GM18868 (cell line): ENCODE measurements around the gene KCNN4.
A peak's percentile ranks its signal among the peaks of the same experiment; 100 is the strongest.
"Not testable (repeated sequence)": the region's sequence is repeated elsewhere in the genome, so short reads cannot be mapped to it uniquely, and the experiment has no call there.

Experiments
- ATAC-seq: cut with Tn5 transposase; IDR thresholded peaks from one replicate; pipeline ENCODE4 v1.9.1; 2021; ENCODE audit warnings: mild to moderate bottlenecking, moderate library complexity; ENCODE audit not compliant: unreplicated experiment

Gene KCNN4

DNA sequence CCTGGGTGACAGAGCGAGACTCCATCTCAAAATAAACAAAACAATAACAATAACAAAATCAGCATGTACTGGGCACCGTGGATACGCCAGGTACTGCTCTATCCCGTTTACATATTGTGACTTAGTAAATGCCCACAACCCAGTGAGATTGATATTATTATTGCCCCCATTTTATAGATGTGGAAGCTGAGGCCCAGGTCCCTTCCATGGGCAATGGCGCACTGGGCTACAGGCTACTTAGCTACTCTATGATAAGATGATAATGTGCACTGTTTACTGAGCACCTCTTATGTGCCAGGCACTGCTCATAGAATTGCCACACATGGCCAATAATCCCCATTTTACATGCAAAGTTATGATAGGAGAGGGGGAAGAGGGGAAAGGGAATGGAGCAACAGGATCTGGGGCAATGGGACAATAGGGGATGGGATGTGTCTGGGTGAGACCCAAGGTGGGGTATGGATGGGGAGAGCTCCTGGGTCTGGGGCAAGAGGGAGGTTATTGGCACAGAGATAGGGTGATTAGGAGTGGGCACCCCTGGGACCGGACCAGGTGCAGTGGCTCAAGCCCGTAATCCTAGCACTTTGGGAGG, 5.4 kb downstream of the KCNN4 start:
- ATAC-seq = no peak

DNA sequence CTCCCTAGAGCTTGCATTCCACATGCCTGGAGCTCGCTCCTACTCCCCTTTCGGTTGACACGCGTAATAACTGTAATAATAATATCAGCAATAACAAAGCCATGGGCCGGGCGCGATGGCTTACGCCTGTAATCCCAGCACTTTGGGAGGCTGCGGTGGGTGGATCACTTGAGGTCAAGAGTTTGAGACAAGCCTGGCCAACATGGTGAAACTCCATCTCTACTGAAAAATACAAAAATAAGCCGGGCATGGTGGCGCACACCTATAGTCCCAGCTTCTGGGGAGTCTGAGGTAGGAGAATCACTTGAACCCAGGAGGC, 5.9 kb downstream of the KCNN4 start:
- not testable (repeated sequence) for ATAC-seq

DNA sequence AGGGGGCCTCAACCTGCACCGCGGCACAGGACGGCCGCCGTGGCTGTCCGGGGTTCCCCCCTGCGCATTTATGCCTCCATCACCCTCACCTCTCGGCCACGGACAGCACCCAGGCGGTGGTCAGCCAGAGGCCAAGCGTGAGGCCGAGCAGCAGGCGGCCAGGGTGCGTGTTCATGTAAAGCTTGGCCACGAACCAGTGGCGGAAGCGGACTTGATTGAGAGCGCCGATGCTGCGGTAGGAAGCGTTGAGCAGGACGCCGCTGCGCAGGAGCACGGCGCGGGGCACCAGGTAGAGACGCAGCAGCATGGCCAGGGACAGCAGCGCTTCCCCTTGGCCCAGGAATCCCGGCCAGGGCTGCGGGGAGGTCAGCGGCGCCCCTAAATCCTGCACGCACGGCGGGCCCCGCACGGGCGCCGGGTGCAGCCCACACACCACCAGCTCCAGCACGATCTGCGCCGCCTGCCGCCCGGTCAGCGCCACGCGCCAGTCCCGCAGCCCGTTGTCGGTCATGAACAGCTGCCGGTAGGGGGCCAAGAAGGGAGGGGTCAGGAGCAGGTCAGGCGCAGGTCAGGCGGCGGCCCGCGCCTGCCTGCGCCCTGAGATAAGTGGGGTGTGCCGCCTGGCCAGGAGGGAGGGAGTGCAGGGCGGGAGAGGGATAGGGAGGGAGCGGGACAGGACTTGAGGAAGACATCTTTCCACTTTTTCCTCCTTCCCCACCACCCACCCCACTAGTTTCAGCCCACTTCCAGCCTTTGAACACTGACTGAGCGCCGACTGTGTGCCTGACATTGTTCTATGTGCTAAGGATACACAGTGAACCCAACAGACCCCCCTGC, 6.5 kb downstream of the KCNN4 start:
- no peak for ATAC-seq

DNA sequence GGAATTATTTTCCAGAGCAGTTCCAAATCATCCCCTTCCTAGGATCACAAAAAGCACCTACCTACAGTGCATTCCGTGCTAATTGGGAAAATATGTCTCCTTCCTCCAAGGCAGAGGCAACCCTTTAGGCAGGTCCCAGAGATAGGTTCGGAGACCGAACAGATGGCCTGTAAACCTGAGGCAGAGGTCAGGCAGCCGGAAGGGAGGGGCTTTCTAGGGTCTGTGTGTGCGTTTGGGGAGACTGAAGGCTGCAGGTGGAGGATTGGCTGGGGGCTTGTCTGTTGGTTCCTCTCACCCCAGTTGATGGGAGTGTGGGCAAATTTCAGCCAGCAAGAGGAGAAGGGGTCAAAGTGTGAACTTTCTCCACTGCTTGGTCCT, 7.1 kb downstream of the KCNN4 start:
- no peak for ATAC-seq

DNA sequence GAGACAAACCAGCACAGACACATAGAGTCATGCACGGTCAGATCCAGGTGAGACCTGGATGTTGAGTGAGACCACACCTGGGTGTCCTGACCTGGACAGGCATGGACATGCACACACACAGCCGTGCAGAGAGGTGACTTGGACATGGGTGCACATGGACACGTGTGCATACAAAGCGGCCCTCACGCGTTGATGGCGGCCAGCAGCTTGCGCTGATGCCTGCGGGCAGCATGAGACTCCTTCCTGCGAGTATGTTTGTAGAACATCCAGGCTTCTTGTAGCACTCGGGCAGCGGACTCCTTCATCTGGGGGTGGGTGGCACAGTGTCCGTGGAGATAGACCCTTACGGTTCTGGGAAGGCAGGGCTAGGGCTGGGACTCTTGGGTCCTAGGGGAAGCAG, 11.5 kb downstream of the KCNN4 start:
- ATAC-seq = no peak

DNA sequence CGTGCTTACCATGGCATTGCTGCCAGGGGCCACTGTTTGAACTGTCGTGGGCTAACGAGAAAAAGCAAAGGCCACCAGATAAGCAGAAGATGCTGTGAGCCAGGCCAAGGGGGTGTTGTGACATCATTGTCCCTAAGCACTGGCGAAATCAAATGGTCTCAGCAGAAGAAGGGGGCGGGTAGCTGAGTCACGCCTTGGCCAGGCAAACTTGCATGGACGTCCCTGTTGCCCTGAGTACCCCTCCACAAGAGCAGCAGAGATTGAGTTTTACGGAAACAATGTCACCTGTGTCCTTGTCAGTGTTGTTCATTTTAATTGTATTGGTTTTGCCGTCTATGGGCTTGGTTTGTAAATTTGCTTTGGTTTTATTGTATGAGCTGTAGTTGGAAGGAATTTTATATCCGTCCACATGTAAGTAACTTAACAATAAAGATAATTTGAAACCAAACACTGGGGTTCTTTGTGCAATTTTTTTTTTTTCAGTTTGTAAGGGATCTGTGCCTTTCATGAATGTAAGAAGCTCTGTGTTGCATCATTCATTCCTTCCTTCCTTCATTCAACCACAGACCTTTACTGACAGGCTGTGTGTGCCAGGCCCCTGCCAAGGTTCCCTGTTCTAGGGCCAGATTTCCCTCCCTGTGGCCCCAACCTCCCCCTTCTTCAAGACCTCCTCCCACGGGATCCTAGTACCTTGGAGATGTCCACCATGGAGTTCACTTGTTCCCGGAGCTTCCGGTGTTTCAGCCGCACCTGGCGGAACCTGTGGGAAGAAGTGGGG, 12.3 kb downstream of the KCNN4 start:
- ATAC-seq = no peak

DNA sequence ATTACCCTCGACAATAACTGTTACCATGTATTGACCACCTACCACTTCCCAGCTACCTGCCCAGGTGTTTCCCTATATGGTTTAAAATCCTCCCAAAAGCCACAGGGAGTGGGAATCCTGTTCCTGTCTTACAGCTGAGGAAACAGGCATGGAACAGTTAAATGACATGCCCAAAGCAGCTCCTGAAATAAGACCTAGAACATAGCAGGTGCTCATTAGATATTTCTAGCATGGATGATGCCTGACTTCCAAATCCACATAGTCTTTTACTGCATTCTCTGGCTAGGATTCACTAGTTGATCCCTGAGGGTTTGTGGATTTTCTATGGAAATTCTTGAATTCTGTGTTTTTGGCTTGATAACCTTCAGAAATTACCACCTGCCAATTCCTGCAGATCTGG, 13.0 kb downstream of the KCNN4 start:
- ATAC-seq = no peak

DNA sequence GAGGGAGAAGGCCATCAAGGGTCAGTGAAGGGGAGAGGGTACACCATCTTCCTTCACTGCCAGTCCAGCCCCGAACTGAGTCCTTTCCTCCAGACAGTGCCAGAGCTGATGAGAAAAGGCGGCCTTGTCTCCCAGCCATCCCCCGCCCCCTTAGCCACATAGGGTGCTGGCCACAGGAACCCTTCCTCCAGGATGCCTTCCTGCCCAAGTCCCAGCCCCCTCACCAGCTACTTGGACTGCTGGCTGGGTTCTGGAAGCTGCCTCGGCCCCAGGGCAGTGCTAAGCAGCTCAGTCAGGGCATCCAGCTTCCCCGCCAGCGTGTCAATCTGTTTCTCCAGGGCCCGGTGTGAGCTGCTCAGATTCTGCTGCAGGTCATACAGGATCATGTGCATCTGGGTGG, 13.5 kb downstream of the KCNN4 start:
- ATAC-seq = no peak

DNA sequence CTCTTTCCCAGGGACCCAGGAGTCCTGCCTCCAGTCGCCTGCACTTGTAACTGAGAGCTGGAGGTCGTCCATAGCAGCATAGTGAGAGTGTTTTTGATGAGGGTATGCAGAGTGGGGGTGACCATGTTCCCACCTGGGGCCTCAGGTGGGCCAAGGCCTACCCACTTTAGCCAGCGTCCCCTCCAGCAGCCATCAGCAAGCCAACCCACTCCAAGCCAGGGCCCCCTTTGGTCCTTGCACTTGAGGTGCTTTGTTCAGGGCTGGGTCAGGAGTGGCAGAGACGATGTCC, 14.1 kb downstream of the KCNN4 start:
- ATAC-seq = no peak

DNA sequence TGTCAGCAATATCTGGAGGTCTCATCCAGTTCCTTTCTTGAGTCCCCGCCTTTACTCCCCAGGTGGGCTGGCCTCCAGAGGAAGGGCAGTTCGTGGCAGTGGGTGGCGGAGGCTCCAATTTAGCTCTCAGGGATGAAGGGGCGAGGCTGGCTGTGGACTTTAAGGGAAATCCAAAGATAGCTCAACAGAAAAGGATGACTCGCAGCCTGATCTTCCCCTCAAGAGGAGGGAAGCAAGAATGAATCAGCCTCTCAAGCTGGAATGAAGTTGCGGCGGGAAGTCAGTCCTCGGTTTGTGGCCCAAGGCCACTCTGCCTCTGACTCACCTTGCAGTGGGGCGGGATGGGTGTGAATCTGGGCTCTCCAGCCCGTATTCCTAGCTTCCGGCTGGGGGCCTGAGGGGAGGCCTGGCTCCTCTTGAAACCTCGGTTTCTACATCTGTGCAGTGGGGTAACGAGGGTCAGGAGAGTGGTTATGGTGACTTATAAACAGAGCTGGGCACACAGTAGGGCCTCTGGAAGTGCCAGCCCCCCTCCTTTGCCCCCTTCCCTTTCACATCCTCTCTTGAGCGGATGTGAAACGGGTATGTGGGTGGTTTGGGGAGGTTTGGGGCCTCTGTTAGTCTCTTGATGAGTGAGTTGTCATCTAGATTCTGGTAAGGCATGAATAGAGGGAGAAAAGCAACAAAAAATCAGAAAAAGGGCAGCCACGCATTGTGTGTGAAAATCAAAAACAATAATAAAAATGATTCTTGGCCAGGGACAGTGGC, 15.5 kb downstream of the KCNN4 start:
- ATAC-seq = peak; percentile 63

DNA sequence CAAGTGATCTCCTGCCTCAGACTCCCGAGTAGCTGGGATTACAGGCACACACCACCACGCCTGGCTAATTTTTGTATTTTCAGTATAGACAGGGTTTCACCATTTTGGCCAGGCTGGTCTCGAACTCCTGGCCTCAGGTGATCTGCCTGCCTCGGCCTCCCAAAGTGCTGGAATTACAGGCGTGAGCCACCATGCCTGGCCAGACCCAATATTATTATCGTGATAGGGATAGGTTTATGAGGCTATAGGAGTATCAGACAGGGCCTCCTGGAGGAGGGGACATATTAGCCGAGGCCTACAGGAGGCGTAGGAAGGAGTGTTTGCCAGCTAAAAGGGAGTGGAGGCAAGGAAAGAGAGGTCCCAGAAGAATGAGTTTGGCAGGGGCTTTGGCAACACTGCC, 16.1 kb downstream of the KCNN4 start:
- not testable (repeated sequence) for ATAC-seq

DNA sequence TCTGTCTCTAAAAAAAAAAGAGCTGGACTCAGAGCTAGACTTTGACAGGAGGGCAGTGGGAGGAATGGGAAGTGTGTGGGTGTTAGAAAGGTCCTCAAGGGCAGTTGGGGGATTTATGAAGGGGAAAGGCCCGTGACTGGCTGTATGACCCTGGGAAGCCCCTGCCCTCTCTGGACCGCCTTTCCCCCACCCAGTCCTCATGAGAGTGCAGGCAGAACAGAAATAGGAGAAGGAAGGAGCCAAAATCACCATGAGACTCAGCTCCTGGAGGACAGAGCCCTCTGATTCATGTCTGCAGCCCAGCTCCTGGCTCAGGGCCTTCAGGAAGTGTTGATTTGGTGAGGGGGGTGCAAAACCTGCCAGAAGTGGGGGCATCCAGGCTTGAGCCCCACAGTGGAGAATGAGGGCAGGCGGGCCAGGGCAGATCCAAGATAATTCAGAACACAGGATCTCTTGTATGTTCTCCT, 17.3 kb downstream of the KCNN4 start:
- ATAC-seq = no peak

DNA sequence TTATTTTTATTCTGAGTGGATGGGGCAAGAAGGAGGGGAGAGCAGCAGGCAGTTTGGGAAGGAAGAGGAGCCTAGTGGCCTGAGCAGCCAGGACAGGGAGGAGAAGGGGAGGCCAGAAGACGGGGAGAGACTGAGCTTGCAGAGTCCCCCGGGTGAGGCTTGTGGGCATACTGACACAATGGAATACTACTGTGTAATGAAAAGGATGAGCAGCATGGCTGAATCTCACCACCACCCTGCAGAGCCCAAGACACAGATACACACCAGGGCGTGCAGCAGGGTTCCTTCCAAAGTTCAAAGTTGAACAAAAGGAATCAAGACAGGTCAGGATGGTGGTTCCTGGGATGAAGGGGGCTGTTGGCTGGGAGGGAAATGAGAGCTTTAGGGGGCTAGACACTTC, 18.0 kb downstream of the KCNN4 start:
- ATAC-seq = no peak

DNA sequence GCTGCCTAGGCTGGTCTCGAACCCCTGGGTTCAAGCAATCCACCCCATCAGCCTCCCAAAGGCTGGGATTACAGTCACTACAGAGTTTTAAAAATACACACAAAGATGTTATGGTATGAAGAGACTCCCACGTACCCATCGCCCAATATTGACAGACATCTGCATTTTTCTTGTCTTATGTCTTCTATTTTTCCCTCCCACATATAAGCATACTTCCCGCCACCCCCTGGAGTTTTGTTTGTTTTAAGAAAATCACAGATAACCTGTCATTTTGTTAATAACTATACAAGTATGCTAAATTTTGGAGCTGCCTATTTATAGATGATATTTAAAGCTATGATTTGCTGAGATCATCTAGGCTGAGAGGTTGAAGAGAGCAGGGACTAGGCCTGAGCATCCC, 19.8 kb downstream of the KCNN4 start:
- no peak for ATAC-seq

DNA sequence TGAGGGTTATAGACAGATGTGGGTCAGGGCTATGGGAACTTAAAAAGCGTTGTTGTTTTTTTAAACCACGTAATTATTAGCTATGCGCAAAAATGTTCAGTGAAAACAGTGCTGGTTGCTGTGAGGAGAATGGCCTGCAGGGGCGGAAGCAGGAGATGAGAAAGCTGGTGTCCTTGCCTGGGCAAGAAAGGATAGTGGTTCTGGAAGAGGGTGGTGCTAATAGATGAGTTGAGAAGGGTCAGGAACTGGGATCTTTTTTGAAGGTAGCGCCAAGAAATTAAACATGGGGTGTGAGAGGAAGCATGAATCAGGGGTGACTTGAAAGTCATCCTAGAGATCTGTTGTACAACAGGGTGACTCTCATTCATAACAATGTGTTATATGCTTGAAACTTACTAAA, 21.3 kb downstream of the KCNN4 start:
- no peak for ATAC-seq

DNA sequence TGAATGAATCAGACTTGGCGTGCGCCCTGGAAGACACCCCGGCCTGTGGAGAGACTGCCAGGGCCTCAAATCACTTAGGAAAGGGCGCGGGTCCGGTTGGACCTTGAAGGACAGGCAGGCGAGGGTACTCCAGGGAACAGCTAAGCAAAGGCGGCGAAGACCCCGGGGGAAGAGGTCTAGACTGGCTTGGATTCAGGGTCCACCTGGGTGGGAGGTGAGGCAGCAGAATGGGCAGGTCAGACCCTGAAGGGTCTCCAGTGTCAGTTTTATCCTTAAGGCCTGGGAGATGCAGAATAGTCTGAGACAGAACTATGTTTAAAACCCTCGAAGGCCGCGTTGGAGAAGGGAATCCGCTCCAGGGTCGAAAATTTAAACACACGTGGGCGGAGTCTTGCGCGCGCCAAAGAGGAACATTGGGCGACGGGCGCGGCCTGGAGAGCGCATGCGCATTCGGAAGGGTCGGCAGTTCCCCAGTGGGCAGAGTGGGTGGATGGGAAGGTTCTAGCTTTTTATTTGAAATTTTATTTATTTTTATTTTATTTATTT, 25.4 kb downstream of the KCNN4 start:
- ATAC-seq = no peak

DNA sequence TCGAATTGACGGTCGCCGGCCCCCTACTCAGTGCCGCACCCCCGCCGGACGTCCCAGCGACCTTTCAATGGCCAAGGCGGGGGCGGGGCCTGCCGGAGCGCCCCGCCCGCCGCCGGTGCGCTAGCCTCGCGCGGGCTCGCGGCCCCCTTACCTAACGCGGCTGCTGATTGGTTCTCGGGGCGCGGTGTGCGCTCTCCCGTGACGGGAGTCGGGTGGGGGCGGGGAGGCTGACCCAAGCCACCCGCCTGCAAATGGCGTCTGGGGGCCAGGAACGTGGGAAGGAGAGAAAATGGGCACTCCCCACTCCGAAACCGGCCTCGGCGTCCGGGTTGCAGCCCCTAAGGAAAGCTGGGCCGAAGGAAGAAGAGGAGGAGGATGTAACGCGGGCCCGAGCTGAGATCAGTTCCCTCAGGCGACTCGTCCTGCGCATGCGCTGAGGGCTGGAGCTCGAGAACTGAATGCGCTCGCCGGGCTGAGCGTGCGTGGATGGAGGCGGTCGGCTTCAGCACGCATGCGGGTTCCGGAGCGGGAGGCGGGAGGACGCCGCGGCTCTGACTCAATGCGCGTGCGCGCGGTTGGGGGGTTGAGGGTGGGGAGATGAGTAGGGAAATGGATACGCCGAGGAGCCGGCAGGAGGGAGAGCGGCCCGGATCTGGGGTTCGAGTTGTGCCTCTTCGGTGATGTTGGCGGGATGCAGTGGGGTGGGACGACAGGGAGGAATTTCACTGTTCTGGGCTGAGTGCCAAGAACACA, 26.1 kb downstream of the KCNN4 start, which contains the start of gene SMG9:
SMG9 (minus strand) TSS at position 460 of the 753 bp plus-strand sequence. CDS start 4,221 bp downstream, outside the sequence.
- ATAC-seq = peak; percentile 58

DNA sequence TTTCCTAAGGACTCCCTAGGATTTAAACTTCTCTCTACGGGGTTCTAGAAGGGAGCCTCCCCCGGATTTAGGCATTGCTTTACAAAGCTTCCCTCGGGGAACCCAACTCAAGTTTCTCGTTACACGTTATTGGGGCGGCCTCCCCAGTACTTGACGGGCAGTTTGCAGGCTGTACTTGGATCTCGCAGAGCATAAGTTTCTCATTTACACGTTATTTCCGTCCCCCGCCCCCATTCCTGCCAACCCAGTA, 26.6 kb downstream of the KCNN4 start:
- no peak for ATAC-seq

DNA sequence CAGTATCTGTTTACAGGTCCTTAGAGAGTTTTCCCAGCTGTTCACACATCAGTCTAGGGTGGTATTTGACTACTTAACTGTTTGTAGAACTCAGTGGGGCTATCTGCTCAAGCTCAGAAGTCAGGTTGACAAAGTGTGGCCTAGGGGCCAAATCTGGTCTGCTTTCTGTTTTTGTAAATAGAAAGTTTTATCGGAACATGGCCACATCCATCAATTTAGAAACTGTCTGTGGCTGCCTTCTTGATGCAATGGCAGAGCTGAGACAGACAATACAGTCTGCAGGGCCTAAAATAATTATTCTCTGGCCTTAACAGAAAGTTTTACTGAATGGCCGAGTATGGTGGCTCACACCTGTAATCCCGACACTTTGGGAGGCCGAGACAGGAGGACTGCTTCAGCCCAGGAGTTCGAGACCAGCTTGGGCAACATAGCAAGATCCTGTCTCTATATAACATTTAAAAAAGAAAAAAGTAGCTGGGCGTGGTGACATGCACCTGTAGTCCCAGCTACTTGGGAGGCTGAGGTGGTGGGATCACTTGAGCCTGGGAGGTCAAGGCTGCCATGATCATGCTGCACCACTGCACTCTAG, 28.4 kb downstream of the KCNN4 start:
- no peak for ATAC-seq
